ENCODE results near the gene USP54.

USP54 gene

GRCh38 chr10:73459683-73460314 lies 131.3 kb downstream of the USP54 start:
- DNase-seq = no peak

GRCh38 chr10:73456187-73456890 lies 134.8 kb downstream of the USP54 start:
- no peak for DNase-seq

- DNase-seq = no peak
These were observed 142.0 kb downstream of the USP54 start for GRCh38 chr10:73449113-73449512.

- DNase-seq = no peak
These were observed 142.8 kb downstream of the USP54 start for GRCh38 chr10:73448384-73448783.

All from NCI-H1417 treated with DMSO at 0.1 percent for 48 hours (cell line).